ENCODE data around the gene TCEA2.
A peak's percentile ranks its signal among the peaks of the same experiment; 100 is the strongest.

Gene TCEA2

DNA sequence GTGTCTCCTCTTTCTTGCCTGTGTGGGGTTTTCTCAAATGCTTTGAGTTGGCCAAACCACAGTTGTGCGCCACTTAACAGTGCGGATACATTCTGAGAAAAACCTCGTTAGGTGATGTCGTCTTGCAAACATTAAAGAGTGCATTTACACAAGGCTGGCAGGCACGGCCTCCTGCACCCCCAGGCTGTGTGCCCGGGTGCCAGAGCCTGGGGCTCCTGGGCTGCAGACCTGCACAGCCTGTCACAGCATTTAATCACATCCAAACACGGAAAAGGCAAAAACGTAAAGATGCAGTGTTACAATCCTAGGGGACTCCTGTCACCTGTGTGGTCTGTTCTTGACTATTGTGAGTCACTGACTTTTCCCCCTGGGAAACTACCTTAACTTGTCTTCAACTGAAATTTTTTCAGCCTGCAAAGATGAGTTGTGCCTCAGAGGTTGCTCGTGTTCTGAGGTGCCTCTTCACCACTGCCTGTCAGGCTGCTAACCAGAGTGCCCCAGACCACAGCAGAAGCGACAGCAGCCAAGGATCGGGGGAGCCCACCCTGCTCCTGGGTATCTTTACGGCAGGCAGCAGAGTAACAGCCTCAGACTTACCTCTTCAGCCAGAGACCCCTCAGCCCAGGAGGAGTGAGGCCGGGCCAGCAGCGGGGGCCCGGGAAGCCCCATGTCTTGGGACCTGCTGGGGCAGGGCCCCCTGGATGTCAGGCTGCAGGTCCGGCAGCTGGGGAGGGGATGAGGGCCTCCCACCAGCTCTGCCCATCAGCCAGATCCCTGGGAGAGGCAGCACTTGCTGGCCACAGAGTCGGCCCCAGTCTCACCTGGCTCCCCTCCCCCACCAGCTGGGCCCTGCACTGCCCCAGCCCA, 27.7 kb upstream of the TCEA2 start:
- DNase-seq (ENCODE audit: extremely low read depth in 1 of 2, low read depth in 1 of 2): peak; percentile 25 to 63

DNA sequence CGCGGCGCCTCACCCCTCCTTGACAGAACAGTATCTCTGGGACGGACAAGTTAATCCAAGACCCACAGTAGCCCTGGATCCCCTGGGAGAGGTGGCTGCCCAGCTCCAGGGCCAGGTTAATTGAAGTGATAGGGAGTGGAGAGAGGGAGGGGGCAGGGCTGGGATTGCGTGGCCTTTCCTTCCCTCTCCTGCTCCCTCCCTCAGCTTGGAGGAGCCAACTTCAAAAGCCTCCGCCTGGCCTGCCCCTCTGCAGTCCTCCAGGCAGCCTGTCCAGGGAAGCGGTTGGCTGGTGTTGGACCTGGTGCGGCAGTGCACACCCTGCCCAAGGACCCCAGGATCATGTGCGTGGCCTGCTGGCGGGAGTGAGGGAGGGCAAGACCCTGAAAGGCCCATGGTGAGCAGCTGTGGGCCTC, 27.1 kb upstream of the TCEA2 start, which contains the start of gene C20orf204:
Gene C20orf204, plus strand, starts transcription at position 250 of the 413 bp plus-strand sequence. Its CDS starts 142 bp downstream, at position 392.
- no peak for DNase-seq (ENCODE audit: extremely low read depth in 1 of 2, low read depth in 1 of 2)

DNA sequence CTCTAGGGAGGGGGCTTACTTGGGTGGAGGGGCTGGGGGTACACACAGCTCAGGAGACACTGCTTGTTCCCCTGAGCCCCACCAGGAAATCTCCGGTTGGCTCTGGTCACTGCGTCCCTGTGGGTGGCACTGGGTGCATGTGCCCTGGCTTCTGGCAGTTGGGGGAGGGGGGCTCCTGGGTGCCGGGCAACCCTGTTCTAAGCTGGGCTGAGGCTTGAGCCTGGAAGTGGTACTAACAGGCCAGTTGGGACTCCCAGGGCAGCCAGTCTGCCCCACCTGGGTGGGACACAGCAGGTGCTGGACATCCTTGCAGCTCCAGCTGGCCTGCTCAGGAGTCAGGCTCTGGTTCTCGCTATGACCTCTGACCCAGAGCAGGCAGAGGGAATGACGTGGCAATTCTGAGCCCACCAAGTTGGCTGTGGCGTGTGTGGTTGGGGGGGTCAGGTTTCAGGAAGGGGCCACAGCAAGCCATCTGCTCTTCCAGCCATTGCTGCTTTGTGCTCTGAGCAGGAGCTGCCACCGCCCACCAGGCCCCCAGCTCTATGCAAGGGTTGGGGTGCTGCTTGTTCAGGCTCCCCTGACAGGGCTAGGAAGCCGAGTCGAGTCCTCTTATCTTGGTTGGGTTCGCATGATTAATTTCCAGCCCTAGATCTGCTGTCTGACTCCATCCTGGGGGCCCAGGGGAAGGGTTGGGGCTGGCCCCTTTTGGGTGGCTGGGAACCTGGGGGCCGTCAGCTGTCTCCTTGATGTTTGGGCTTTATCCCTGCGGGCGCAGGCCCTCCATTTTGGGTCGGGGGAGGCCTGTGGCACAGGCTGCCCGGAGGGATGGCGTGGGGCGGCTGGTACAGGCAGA, 26.4 kb upstream of the TCEA2 start:
- peak in 1 of 2 donors; percentile 65 for DNase-seq (ENCODE audit: extremely low read depth in 1 of 2, low read depth in 1 of 2)

DNA sequence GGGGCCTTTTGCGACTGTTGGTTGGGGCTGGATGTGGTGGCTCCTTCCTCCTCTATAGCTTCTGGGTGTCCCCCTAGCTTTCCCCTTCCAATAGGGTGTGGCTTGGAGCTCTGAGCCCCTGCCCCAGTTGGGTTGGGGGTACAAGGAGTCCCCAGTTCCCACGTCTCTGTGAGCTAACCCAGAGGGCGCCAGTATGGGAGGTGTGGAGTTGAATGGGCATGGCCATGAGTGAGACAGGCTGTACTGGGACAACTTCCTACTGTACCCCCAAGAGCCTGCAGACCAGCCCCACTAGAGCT, 25.9 kb upstream of the TCEA2 start:
- no peak for DNase-seq (ENCODE audit: extremely low read depth in 1 of 2, low read depth in 1 of 2)

DNA sequence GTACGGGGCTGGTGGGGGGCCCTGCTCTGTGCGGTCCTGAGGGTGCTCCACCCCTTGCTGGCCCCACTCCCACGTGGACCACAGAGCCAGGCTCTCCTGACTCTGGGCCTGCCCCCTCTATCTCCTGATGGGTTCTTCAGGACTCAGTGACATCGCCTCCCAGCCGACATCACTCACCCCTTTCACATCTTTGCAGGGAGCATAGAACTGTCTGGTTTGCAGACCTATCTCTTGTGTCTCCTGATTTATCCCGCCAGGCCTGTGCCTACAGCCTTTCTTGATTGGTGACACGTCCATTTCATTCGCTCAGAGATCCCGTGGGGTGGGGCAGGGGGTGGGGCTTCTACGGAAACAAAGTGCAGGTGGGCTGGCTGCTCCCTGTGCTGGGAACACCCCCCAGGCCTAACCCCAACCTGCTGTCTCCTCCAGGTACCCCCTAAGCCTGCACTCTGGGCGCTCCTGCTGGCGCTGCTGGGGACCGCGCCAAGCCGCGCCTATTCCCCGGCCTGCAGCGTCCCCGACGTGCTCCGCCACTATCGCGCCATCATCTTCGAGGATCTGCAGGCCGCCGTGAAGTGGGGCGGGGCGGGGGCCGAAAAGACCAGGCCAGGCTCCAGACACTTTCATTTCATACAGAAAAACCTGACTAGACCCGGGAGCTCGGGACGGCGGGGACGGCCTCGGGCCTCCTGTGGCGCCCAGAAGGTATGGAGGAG, 25.3 kb upstream of the TCEA2 start:
- no peak for DNase-seq (ENCODE audit: extremely low read depth in 1 of 2, low read depth in 1 of 2)

DNA sequence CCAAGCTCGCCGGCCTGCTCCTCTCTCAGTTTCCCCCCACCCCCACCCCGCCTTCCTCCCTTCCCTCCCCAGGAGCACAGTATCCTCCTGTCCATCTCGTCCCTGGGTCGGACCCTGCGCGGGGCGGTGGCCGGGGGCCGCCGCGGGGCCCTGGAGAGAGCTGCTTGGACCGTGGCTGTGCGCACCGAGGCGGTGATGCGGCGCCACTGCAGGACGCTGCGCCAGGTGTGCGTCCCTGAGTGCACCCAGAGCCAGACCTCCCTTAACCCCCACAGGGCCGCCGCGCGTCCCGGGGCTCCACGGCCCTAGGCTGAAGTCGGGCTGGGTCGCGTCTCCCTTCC, 24.8 kb upstream of the TCEA2 start:
- no peak for DNase-seq (ENCODE audit: extremely low read depth in 1 of 2, low read depth in 1 of 2)

DNA sequence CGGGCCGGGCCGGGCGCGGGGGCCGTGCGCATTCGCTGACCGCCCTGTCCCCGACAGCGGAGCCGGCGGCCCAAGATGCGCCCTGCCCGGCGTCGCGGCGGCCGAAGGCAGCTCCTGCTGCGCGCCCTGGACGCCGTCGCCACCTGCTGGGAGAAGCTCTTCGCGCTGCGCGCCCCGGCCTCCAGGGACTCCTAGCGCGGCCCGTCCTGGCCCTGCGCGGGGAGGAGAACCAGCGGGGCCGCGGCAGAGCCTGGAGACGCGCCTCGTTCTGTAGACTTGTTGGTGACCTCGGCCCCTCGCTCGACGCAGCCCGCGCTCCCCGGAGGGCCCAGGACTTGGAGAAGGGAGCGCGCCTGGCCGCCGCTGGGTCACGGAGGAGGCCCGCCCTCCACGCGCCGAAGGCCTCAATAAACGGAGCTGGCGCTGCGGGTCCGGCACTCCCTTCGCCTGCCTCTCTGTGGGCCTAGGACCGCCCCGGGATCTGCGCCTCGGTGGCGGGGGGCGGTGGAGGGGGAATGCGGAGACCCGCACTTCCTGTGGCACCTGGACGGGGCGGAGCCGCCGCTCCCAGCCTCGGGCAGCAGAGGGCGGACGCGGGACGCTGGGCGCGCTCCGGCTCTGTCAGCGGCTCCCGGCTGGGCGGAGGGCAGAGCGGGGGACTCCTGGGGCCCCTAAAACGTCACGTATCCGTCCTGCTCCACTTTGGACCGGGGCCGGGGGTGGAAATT, 24.3 kb upstream of the TCEA2 start:
- peak; percentile 56 to 60 for DNase-seq (ENCODE audit: extremely low read depth in 1 of 2, low read depth in 1 of 2)

DNA sequence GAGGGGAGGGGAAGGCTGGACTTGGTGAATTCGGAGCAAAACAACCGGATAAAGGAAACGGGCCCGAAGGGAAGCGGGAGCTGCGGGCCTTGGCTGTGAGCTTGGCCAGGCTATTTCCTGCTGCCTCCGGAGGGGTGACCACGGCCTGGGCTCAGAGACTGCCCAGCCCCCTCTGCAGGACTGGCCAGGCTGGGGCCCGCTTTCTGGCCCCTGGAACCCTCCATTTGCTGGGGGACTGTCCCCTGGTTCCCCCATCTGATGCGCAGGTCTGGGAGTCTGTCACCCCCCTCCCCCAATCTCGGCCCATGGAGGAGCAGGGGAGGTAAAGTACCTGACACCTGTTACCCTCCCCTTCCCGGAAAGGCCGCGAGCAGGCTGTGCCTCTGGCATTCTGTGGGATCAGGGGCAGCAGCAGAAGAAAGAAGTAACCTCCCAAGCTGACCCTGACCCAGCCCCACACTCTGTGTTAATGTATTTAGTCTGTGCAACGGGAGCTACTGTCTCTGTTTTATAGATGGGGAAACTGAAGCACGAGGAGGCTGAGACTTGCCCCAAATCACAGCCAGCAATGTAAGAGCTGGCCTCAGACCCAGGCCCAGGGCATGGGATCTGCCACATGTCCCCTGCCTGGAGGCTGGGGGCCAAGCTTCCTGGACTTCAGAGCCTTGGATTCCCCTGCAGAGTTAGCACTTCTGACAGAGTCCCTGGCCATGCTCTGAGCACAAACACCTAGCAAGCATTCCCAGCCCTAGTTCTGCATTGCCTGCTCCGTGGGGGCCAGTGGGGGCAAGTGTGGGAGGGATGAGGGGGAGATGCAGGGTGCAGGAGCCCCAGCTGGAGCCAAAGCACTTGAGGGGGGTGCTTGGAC, 23.5 kb upstream of the TCEA2 start:
- DNase-seq (ENCODE audit: extremely low read depth in 1 of 2, low read depth in 1 of 2): no peak

DNA sequence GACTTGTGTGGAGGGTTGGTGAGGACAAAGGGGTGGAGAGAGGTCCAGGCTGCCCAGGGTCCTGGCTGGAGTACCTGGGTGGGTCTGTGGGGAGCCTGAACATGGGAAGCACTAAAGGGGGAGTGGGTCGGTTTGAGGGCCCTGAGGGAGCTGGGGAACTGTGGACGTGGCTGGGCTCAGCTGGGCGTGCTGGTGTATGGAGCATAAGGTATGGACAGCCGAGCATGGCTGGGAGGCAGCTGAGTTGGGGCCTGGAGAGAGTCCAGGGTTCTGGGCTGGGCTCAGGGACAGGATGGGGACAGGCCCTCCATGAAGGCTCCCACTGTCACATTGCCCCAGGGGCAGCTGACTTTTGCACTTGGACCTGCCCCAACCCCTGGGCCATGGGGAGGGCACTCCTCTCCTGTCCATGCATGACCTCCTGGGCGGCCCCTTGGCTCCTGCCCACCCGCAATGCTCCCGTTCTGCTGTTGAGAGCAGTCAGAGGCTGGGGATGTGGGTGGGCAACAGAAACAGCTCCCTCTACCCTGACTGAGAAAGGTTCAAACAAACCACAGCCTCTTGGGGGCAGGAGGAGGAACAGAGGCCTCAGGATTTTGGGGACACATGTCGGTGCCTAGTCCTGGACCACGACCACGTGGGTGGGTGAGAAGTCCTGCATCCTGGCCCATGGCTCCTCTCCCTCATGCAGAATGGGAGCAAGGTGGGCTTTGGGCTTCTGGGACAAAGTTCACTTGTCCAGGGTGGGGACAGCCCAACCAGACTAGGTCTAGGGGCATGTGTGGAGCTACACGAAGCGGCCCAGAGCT, 22.6 kb upstream of the TCEA2 start:
- DNase-seq (ENCODE audit: extremely low read depth in 1 of 2, low read depth in 1 of 2): no peak

DNA sequence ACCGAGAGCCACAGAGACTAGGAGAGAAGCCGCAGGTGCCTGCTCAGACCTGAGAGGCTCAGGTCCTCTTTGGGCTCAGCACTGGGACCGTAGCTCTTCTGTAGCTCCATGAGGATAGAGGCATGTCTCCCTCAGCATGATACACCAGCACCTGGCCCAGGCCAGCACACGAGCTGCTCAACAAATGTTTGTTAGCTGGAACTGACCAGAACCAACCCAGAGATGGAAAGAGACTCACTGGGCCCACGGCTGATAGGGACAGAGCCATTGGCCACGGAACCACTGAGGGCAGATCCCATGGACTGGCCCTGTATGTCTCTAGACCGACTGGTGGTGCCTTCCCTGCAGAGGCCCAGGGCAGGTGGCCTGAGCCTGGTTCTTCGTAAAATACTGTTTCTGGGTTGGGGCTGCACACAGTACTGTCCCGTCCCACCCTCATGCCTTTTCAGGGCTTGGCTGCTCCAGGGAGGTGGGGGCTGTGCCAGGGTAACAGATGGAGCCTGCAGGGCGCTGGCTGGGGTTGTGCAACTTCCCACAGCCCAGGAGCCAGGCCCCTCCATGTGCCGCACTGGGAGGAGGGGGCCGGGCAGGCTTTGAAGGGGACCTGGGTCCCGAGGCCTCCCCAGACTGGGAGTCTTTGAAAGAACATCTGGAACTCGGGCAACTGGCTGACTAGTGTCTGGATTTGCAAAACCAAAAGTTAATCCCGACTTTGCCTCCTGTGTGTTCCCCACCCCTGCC, 21.8 kb upstream of the TCEA2 start:
- DNase-seq (ENCODE audit: extremely low read depth in 1 of 2, low read depth in 1 of 2): no peak

DNA sequence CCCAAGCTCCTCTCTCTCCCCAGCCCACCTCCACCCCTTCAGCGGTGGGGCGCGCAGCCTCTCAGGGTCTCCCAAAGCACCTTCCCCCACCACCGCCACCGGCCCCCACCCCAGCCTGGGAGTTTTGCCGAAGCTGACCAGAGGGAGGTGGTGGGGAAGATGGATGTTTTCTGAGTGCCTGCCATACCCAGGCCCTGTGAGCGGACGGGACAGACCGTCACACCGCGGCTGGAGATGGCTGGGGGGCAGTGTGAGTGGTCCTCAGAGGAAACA, 21.3 kb upstream of the TCEA2 start:
- DNase-seq (ENCODE audit: extremely low read depth in 1 of 2, low read depth in 1 of 2): no peak

DNA sequence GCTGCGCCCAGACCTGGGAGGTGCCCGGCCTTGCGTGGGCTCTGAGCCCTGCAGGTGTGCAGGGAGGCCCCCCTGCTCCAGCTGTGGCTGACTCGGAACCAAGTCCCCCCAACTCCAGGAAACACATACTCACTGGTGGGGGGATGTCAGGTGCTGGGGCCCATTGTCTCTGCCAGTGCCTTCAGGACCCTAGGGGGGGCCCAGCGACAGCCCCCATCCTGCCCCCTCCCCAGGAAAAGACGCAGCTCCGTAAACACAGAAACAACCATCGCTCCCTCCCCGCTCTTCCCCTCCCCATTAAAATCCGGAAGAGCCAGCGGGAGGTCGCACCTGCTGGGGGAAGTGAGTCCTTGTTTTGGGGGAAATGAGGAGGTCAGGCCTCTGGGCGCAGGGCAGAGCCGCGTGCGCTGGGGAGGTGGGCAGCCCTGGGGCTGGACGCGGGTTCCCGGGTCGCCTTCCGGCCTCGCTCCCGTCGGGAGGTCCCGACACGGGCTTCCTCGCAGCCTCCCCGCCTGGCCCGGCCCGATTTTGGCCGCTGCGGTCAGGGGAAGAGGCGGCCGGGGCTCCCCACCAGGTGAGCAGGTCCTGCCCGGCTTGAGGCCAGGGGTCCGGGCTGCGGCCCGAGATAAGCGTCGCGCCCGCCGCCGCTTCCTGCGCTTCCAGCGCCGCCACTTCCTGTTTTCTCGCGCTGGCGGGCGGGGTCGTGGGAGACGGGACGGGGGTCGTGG, 20.8 kb upstream of the TCEA2 start:
- no peak for DNase-seq (ENCODE audit: extremely low read depth in 1 of 2, low read depth in 1 of 2)

DNA sequence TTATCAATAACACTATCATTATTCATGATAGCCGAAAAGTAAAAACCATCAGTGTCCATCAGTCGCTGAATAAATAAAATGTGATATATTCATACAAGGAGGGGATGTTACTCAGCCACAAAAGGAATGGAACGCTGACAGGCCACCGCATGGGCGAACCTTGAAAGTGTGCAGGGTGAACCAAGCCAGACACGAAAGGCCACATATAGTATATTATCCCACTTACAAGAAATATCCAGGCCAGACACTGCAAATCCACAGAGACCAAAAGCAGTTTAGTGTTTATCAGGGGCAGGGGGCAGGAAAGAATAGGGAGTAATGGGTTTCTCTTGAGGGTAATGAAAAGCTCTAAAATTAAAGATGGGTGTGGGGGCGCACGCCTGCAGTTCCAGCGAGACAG, 19.2 kb upstream of the TCEA2 start:
- no peak for DNase-seq (ENCODE audit: extremely low read depth in 1 of 2, low read depth in 1 of 2)

DNA sequence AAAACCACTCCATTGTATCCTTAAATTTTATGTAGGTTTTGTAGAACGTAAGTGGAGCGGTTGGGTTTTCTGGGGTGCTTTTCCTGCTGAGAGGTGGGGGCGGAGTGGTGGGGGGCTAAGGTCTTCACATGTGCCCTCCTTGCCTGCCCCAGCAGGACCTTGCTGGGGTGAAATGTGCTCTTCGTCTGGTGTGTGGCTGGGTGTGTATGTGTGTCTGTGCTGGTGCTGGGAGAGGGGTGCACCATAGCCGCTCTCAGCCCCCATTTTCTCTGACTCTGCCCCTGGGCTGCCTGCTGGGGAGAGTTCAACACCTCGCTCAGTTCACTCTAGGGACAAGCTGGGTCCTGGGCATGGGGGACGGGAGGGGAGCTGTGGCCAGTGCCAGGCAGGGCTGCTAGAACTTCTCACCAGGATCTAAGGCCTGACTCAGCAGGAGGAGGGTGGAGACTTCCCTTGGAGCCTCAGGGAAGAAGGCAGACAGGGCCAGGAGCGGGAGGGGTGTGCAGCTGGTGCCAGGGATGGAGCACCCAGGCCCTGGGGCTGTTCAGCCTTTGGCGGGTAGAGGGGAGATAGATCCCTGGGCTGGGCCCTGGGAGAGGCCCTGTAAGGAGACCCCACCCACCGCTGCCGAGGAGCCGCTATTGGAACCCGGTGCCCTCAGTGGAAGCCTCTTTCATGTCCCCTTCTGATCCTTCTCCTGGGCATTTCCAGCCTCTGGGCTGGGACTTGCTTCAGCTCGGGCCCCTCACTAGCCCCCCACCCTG, 18.3 kb upstream of the TCEA2 start:
- no peak for DNase-seq (ENCODE audit: extremely low read depth in 1 of 2, low read depth in 1 of 2)

DNA sequence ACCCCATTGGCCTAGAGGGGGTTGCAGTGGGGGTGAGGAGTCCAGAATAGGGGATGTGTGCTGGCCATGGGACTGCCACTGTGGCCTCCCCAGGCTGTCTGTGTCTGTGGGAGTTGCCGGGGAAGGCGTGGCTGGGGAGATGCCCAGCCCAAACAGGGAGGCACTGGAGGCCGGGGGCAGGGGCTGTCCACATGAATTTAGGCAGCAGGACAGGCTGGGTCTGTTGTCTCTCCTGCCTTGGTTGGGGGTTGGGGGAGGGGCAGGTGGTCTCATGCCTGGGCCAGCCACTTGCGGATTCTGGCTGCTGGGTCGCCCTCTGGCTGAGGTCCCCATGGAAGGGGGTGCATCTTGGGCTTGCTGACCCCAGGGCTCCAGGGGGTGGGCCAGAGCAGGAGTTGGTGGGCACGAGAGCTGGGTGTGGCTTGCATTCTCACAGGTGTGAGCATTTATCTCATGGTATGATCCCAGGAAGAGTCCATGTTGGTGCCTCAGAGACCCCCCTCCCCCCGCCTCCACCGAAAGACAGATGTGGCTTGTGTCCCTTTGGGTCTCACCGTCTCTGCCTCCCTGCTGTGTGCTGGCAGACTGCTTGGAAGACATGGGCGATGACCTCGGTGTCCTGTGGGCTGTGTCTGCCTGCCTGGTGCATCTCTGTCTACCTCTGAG, 17.5 kb upstream of the TCEA2 start:
- no peak for DNase-seq (ENCODE audit: extremely low read depth in 1 of 2, low read depth in 1 of 2)

DNA sequence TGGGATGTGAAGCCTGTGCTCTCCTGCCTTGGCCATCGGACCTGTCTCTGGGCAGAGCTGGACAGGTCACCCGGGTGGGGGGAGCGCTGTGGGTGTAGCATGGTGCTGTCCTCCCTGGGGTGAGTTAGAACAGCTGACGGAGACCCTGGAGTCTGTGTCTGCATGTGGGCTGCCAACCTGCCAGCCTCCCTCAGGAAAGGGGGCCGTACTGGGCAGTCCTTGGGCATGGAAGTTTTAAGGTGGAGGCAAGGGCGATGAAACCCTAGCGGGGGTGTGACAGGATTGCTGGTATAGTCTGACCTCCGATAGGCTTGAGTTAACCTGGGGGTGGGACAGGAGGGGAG, 16.0 kb upstream of the TCEA2 start:
- DNase-seq (ENCODE audit: extremely low read depth in 1 of 2, low read depth in 1 of 2): no peak

DNA sequence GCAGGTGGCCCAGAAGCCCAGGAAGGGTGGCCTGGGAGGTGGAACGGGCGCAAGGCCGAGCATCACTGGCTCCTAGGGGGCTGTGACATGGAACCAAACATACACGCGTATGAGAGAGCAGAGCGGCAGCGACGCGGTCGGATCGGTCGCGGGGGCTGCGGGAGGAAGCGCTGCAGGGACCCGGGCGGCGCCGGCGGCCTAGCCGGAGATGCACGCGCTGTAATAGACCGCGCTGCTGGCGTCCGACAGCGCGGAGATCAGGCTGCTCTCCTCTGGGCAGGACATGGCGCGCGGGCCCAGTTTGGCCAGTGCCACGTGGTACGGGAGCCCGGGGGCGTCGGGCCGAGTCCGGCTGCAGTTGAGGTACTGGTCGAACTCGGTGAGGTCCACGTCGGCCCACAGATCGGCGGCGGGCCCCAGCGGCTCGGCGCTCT, 15.0 kb upstream of the TCEA2 start:
- no peak for DNase-seq (ENCODE audit: extremely low read depth in 1 of 2, low read depth in 1 of 2)

Data from stimulated activated CD8-positive, alpha-beta memory T cell treated with anti-CD3 and anti-CD28 coated beads, Interleukin-7, amount 100 ng/mL, for 48 hours (primary cell).